HG03064 (cell line): ENCODE results near the gene KLK8.
"Not testable (repeated sequence)": the region's sequence is repeated elsewhere in the genome, so short reads cannot be mapped to it uniquely, and the experiment has no call there.

Source experiments
- ATAC-seq: cut with Tn5 transposase; IDR thresholded peaks from one replicate; pipeline ENCODE4 v1.9.1; 2021; ENCODE audit warnings: low read depth; ENCODE audit not compliant: unreplicated experiment

Gene KLK8

GRCh38 chr19:50984416-50984815 lies 17.0 kb downstream of the KLK8 start:
- not testable (repeated sequence) for ATAC-seq

GRCh38 chr19:50983625-50984292 lies 17.6 kb downstream of the KLK8 start, which contains the start of gene KLK7:
Gene KLK7, minus strand, starts transcription at chr19:50983917. Its CDS starts 1,518 bp downstream, at chr19:50982399.
- no peak for ATAC-seq

- ATAC-seq, result no peak
Measured at GRCh38 chr19:50982186-50982585, 19.2 kb downstream of the KLK8 start.

- no peak for ATAC-seq
Measured at GRCh38 chr19:50981587-50982146, 19.7 kb downstream of the KLK8 start.

GRCh38 chr19:50980208-50980607 lies 21.2 kb downstream of the KLK8 start:
- no peak for ATAC-seq

- ATAC-seq, result no peak
Measured at GRCh38 chr19:50979758-50980157, 21.6 kb downstream of the KLK8 start.

GRCh38 chr19:50978772-50979390 lies 22.5 kb downstream of the KLK8 start:
- ATAC-seq, result no peak

- no peak for ATAC-seq
Measured at GRCh38 chr19:50977626-50978025, 23.8 kb downstream of the KLK8 start.

- ATAC-seq, result no peak
Measured at GRCh38 chr19:50975766-50976165, 25.6 kb downstream of the KLK8 start.

- no peak for ATAC-seq
Measured at GRCh38 chr19:50974702-50975556, 26.5 kb downstream of the KLK8 start.

- ATAC-seq, result no peak
Measured at GRCh38 chr19:50972795-50973376, 28.5 kb downstream of the KLK8 start.

GRCh38 chr19:50969810-50970209 lies 31.6 kb downstream of the KLK8 start:
- not testable (repeated sequence) for ATAC-seq

GRCh38 chr19:50969413-50969760 lies 32.0 kb downstream of the KLK8 start, which contains the start of gene KLK6:
Gene KLK6, minus strand, starts transcription at chr19:50969591. Its CDS starts 1,487 bp downstream, at chr19:50968104.
- ATAC-seq, result no peak

GRCh38 chr19:50968716-50969412 lies 32.5 kb downstream of the KLK8 start:
- ATAC-seq, result no peak

- ATAC-seq, result no peak
Measured at GRCh38 chr19:50967929-50968715, 33.3 kb downstream of the KLK8 start.

- no peak for ATAC-seq
Measured at GRCh38 chr19:50964266-50964665, 37.1 kb downstream of the KLK8 start.

- no peak for ATAC-seq
Measured at GRCh38 chr19:50963381-50963780, 38.0 kb downstream of the KLK8 start.

- ATAC-seq, result no peak
Measured at GRCh38 chr19:50962245-50962644, 39.2 kb downstream of the KLK8 start.
